HG03575 (cell line): Measurements from ENCODE around the gene OR4F6.
"Not testable (repeated sequence)": the region's sequence is repeated elsewhere in the genome, so short reads cannot be mapped to it uniquely, and the experiment has no call there.

ENCODE experiments used
- ATAC-seq: cut with Tn5 transposase; IDR thresholded peaks from one replicate; pipeline ENCODE4 v1.9.1; 2021; ENCODE audit not compliant: unreplicated experiment, insufficient number of reproducible peaks, low FRiP score; ENCODE audit errors: extremely low read depth

Gene OR4F6, protein sequence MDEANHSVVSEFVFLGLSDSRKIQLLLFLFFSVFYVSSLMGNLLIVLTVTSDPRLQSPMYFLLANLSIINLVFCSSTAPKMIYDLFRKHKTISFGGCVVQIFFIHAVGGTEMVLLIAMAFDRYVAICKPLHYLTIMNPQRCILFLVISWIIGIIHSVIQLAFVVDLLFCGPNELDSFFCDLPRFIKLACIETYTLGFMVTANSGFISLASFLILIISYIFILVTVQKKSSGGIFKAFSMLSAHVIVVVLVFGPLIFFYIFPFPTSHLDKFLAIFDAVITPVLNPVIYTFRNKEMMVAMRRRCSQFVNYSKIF

DNA sequence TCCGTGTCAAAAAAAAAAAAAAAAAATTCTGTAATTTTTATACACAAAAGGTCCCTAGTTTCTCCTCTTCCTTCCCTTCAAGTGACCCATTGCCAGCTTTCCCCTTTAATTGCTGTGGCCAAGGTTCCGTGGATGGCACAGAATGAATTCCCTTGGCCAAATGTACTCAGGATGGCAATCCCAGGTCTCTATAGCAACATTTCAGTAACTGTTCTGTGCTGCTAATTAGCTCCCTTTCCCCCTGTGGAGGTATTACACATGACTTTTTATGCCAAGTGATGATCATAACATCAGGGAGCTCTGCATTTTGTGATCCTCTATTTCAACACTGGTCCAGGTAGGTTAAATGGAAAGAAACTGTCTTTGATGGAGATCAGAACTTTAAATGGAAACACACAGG, at the start of gene OR4F6:
TSS of gene OR4F6 (plus strand) at position 301 of the 400 bp plus-strand sequence. CDS start 2,211 bp downstream, outside the sequence.
- no peak for ATAC-seq

DNA sequence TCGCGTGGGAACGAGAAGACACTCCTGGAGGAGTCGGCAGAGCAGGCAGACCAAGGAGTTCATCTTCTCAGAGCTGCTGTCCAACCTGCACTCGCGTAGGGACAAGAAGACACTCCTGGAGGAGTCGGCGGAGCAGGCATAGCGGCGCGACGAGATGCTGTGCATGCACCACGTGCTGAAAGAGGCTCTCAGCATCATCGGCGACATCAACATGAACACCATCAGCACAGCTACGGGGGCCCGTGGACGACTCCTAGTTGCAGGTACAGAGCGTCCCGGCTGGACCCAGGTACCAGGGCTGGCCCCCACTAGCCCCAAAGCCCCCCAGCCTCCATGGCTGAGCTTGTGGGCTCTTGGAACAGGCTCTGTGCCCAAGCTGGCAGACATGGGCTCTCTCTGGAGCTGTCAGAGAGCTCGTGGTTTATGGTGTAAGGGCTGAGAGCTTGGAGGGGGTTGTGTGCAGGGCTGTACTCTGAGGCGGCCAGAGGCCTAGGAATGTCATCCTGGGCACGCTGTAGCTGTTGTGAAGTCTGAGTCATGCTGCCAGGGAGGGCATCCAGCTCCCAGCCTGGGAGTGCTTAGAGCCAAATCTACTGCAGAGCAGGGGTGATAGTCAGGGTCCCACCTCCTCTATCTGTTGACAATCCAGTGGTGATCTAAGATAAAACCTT, 38.5 kb upstream of the OR4F6 start:
- not testable (repeated sequence) for ATAC-seq

DNA sequence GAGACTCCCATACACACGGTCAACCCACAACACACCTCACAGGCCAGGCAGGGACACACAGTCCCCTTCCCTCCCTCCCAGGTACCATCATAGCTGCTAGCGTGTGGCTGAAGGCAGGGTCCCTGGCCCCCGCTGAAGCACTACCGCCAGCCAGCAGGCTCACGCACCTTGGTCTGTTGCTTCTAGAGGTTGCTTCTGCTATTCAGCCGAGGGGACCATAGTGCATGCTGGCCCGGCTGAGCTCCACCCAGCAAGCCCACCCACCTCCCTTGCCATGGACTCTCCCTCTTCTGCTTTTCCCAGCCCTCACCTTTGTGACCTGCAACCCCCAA, 38.0 kb upstream of the OR4F6 start:
- ATAC-seq: not testable (repeated sequence)

DNA sequence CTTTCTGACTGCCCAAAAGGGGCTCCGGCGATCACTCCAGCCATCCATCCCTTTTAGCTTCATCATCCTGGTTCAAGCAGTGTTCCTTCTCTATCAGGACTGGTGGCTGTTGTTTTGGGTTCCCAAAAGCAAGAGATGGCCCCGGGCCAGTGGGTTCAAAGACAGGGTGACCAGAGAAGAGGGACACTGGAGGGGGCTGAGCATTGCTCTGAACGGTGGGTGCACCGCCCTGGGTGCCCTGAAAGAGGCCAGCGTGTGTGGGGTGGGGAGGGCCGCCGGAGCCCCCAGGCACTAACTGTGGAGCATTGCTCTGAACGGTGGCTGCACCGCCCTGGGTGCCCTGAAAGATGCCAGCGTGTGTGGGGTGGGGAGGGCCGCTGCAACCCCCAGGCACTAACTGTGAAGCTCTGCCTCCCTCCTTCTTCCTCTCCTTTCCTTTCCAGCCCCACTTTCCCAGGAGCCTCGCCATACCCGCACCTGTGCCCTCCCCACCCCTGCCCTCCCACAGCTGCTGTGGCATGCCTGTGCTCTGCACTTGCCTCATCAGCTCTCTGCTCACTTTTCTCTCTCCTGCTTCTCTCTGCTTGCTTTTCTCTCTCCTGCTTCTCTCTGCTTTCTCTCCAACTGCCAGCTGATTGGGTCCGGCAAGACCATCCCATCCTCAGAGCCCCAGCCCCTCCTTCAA, 37.4 kb upstream of the OR4F6 start:
- no peak for ATAC-seq

DNA sequence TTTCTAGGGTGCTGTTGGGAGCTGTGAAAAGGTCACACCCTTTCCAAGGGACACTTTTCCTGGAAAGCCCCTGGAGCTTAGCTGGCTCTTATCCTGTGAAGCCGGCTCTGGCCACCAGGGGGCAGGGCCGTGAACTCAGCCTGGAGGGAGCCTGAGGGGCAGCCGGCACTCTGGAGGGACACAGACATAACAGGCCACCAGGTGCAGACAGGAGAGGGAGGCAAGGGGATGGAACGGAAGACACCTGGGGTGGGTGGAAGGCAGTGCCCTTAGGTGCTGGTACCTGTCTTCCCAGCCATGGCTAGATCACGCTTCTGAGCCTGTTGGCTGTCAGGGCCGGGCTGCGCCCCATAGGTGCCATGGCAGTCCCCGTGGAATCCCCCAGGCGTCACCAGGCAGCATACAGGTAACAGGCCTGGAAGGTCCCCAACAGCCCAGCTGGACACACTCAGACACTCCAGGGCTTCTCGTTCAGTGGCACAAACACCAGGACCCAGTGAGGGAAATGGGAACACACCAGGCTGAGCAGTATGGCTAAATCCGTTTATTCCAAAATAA, 36.1 kb upstream of the OR4F6 start:
- ATAC-seq: not testable (repeated sequence)

DNA sequence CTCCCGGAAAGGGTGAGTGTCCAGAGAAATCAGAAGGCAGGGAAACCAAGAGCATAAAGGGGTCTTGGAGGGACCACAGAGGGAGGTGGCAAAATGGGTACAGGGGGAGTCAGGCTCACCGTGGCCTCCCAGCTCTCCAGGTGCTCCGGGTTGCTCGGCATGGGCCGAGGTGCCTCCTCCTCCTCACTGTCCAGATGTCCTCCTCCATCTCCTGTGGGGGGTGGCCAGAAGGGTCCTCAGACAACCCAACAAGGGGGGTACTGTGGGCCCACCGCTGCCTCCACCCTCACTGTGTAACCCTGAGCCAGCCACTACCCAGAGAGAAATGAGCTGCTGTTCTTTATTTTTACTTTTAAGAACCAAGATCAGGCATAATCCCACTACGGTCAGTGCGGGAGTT, 30.4 kb upstream of the OR4F6 start:
- no peak for ATAC-seq

DNA sequence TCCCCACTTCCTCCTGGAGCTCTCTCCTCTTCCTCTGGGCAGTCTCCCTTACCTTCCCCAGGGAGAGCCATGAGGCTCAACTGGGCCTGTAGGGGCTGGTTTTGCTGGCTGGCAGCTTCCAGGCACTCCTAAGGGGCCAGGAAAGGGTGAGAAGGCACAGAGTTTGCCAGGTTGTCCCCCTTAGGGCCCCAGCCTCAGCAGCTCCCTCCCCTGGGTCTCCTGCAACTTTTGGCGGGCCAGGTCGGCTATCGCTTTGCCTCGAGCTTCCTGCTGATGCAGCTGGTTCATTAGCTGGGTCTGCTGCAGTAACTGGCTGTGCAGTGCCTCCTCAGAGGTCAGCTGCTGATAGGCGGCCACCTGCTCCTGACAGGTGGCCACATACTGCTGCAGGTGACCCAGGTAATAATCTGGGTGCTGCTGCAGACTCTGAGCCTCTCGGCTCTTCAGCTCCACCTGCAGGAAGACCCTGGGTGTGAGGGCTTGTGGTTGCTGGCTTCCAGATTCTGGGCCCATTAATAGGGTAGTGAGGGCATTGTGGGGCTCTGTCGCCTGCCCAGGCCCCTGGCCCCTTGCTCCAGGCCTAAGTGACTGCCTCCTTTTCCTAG, 29.7 kb upstream of the OR4F6 start:
- no peak for ATAC-seq

DNA sequence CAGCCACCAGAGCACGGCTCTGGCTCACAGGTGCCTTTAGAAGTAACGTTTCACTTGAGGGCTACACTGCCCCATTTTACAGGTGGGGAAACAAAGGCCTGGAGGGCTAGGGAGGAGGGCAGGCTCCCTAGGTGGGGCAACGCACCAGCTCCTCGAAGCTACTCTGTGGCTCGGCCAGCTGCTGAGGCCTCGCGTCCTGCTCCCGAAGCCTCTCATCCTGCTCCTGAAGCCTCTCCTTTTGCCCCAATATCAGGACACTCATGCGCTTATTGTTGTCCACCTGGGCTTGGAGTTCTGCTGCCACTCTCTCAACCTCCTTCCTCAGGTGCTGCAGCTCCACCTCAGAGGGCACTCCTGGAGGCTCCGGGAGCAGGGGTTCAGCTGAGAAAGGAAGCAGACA, 28.2 kb upstream of the OR4F6 start:
- no peak for ATAC-seq

DNA sequence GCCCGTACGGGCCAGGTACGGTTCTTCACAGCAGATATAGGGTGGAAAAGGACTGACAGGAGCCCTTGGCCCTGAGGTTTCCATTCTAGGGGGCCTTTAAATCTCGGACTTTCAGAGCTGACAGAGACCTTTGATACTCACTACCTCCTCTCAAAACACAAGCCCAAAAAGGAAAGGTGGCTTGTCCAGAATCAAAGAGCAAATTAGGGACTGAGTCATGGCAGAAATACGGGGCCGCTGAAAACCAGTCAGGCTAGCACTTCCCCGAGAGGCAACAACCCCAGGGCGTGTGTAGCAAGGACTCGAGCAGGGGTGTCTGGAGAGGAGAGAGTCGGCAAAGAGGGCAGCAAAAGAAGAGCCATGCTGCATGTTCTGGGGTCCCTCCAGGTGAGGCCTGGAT, 24.7 kb upstream of the OR4F6 start:
- ATAC-seq: not testable (repeated sequence)

DNA sequence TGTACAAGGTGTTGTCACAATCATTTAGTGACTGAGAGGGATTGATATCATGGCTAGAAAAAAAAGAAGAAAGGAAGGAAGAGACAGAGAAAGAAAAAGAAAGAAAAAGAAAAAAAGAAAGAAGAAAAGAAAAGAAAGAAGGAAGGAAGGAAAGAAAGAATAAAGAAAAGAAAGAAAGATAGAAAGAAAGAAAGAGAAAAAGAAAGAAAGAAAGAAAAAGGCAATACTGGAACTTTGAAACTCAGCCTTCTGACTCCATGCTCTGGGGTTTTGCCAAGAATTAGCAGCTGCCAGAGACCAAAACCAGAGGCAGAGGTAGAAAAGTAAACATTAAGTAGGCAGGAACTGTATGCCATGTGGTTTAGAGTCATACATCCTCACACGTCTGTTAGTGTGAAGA, 23.1 kb upstream of the OR4F6 start:
- ATAC-seq: not testable (repeated sequence)

DNA sequence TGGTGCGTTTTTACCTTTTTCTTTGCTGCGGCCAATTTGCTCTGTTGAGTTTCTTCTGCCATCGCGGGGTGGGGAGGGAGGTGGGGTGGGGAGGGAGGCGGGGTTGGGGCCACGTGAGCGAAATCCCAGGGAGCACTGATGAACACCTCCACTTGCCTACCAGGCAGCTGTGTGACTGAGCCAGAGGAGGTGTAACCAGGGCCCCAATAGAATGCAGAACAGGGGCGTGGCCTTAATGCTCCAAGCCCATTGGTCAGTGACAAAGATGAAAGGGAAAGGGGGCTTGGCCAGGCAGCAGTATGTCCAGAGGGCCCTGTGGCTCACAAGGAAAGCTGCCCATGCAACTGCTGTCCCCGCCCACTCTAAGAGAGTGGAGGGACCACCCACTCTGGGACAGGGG, 21.4 kb upstream of the OR4F6 start:
- ATAC-seq: no peak

DNA sequence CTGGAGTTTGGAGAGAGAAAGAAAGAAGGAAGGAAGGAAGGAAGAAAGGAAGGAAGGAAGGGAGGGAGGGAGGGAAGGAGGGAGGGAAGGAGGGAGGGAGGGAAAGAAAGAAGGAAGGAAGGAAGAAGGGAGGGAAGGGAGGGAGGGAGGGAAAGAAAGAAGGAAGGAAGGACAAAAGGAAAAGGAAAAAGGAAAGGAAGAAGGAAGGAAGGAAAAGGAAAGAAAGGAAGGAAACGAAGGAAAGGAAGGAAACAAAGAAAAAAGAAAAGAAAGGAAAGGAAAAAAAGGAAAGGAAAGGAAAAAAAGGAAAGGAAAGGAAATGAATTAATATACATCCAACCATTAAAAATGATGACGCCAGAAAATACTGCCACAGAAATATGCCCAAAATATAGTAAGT, 18.7 kb upstream of the OR4F6 start:
- ATAC-seq: no peak

DNA sequence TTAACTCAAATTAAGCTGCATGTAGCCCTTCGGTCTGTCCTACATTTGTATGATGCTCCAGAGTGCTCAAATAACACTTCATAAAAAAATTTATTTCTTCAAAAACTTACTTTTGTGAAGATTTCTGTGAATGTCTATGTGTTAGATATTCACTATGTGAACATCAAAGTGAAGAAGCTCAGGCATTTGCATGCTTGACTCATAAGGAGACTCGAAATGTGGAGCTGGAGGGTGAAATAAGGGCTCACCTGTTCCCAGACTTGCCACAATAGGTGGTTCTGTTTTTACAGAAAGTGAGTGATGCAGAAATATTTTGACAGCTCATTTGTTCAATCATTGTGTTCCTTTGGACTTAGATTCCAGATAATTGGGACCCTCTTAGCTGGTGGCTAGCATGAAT, 16.9 kb upstream of the OR4F6 start:
- ATAC-seq: not testable (repeated sequence)

DNA sequence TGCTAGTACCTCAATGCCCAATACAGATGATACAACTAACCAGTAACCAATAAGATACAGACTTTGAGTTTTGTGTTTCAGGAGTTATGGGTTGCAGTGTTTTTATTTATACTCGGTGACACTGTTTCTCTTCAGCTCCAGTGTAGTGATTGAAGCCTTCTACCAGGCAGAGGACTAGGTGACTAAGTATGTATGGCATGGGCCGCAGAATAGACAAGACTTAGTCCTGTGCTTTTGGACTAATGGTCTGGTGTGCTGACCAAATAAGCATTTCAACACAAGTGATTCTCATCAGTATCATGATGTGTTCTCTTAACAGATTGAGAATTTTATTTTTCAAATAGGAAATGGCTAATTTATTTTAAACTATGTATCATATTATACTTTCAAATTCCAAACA, 15.3 kb upstream of the OR4F6 start:
- ATAC-seq: not testable (repeated sequence)

DNA sequence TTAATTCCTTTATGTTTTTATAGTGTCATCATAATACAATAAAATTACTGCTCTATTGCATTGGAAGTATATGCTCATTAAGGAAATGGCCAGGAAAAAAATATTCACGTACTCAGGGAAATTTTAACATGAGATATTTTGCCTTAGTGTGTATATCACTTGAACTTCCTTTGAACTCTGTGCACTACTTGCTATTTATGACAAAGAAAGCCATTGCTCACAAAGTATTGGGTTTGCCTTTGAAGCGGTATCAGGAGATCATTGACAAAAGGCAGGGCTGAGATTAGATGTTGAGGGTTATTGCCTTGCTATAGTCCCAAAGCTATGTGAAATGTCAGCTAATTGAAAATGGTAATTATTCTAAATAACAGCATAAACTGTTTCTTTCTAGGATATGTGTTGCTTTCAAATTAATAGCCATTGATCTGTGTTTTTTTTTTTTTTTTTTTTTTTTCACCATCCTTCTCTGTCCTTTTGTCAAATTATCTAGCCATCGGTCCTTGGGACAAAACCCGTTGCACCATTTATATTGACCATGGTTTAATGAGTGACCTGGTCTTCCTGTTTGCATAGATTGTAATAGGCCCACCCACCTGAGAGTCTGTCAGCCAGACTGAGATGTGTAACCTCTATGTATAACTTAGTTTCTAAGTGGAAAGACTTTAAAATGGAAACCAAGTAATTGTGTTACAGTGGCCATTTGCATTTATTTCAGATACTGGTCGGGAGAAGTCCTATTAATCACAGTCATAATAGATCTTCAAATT, 14.6 kb upstream of the OR4F6 start:
- not testable (repeated sequence) for ATAC-seq

DNA sequence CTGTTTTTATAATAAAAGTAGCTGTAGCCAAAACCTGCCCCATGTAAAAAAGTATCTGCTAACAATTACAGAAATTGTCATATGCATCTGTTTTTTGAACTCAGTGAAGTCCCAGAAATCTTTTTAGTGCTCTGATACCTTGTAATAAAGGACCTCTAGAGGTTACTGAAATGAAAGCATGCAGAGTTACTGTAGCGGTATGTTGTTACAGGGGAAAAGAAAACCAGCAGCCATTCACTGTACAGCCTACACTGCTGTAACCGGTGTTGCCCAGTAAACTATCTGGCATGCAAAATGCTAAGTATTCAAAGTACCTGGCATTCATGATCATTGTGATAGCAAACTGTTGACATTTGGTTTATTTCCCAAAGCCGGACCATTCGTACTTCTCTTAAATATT, 12.6 kb upstream of the OR4F6 start:
- not testable (repeated sequence) for ATAC-seq

DNA sequence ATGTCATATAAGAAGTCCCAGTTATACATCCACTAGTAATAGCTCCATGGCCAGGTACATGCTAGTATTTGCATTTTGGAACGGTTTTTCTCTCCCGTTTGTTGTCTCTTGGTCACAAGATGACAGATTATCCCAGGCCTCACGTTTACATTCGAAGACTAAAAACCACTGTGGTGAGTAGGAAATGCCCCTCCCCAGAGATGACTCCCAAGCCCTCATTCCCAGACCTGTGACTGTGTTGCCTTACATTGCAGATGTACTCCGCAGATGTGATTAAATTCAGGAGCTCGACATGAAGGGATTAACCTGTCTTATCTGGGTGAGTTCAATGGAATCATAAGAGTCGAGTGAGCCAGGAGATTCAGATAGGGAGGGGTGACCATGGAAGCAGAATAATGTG, 9.3 kb upstream of the OR4F6 start:
- not testable (repeated sequence) for ATAC-seq

DNA sequence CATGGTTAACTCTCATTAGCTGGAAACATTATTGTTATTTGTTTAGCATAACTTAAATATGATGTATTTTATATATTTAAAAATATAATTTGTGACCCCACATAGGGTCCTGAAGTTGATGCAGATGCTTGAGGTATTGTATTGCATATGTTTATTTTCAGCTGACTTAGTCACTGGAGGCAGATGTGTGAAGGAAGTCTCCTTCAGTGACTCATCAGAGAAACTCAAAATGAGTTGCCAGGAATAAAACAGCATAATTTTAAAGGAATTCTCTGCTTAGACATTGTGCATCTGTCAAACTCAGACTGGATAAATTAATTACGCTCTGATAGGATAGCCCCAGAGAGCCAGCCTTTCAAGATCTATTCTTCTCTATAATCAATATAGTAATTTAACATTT, 7.9 kb upstream of the OR4F6 start:
- ATAC-seq: no peak

DNA sequence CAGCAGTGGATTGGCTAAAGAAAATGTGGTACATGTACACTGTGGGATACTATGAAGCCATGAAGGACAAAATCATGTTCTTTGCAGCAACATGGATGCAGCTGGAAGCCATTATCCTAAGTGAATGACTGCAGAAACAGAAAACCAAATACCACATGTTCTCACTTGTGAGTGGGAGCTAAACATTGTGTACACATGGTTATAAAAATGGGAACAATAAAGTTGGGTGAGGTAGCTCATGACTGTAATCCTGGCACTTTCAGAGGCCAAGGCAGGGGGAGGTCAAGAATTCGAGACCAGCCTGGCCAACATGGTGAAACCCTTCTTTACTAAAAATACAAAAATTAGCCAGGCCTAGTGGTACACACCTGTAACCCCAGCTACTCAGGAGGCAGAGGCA, 3.6 kb upstream of the OR4F6 start:
- ATAC-seq: no peak
